Mesothelial cell of epicardium (in vitro differentiated cells): ENCODE measurements around the gene BATF. TPM values are rescaled to one million over a fixed set of nuclear protein-coding genes. Genes with fewer than 3 reads are reported as not detected.

Experiments used
- DNase-seq, 2 experiments: peaks; one replicate each; pipeline ENCODE4 v3.0.0; 2021; ENCODE audit warnings: low spot score in 2 of 2; ENCODE audit not compliant: unreplicated experiment in 2 of 2
- H3K27ac Mint-ChIP-seq: 2 replicates; pipeline ENCODE4 v1.8.0; 2021; ENCODE audit warnings: mixed read lengths
- H3K27me3 Mint-ChIP-seq: 2 replicates; pipeline ENCODE4 v1.8.0; 2021; ENCODE audit warnings: low read depth, mixed read lengths
- H3K36me3 Mint-ChIP-seq: 2 replicates; pipeline ENCODE4 v1.8.0; 2021; ENCODE audit warnings: mixed read lengths
- H3K4me1 Mint-ChIP-seq: 2 replicates; pipeline ENCODE4 v1.8.0; 2021; ENCODE audit warnings: mixed read lengths
- H3K4me3 Mint-ChIP-seq: 2 replicates; pipeline ENCODE4 v1.8.0; 2021; ENCODE audit warnings: mild to moderate bottlenecking, moderate library complexity, mixed read lengths
- H3K9me3 Mint-ChIP-seq: 2 replicates; pipeline ENCODE4 v1.8.0; 2021; ENCODE audit warnings: mixed read lengths
- total RNA-seq: library from RNA; stranded (reverse); gene quantifications from 3 replicates; pipeline ENCODE4 v1.2.1, GENCODE V29; 2021
- TF ChIP-seq, protein P1 (sequence below): fragments of 200-600 bp; sonication (generic); IDR thresholded peaks from one replicate; pipeline ENCODE4 v1.5.0; 2021; ENCODE audit warnings: antibody characterized with exemption; ENCODE audit not compliant: unreplicated experiment

The BATF gene
- total RNA-seq, 1 donor from 2014 or later = 1.4 TPM

DNA sequence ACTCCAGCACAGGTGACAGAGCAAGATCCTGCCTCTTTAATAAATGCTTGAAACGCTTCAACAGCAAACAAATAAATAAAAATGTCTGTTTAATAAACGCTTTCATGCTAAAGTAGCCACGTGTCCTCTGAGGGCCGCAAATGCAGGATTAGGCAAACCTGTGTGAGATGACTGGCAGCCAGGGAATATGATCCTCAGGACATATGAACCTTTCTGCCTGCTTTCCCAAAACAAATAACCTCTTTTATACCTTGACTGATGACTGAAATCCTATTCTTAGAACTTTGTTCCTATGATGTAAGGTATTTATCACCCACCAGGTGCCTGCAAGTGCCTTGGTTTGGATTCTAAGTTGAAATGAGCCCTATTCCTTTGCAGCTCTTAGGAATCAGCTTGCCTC, 41.7 kb downstream of the BATF start:
- no peaks in the 10 kb centered on the region for H3K36me3 Mint-ChIP-seq
- H3K27me3 Mint-ChIP-seq = peaks cover 7% of the 10 kb centered on the region
- H3K4me3 Mint-ChIP-seq = no peak overlapping the region
- TF ChIP-seq, protein P1, sequence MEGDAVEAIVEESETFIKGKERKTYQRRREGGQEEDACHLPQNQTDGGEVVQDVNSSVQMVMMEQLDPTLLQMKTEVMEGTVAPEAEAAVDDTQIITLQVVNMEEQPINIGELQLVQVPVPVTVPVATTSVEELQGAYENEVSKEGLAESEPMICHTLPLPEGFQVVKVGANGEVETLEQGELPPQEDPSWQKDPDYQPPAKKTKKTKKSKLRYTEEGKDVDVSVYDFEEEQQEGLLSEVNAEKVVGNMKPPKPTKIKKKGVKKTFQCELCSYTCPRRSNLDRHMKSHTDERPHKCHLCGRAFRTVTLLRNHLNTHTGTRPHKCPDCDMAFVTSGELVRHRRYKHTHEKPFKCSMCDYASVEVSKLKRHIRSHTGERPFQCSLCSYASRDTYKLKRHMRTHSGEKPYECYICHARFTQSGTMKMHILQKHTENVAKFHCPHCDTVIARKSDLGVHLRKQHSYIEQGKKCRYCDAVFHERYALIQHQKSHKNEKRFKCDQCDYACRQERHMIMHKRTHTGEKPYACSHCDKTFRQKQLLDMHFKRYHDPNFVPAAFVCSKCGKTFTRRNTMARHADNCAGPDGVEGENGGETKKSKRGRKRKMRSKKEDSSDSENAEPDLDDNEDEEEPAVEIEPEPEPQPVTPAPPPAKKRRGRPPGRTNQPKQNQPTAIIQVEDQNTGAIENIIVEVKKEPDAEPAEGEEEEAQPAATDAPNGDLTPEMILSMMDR = no peak
- no peaks in the 10 kb centered on the region for H3K9me3 Mint-ChIP-seq
- no peak for DNase-seq
- peaks cover 12% of the 10 kb centered on the region for H3K4me1 Mint-ChIP-seq
- H3K27ac Mint-ChIP-seq = no peak overlapping the region

DNA sequence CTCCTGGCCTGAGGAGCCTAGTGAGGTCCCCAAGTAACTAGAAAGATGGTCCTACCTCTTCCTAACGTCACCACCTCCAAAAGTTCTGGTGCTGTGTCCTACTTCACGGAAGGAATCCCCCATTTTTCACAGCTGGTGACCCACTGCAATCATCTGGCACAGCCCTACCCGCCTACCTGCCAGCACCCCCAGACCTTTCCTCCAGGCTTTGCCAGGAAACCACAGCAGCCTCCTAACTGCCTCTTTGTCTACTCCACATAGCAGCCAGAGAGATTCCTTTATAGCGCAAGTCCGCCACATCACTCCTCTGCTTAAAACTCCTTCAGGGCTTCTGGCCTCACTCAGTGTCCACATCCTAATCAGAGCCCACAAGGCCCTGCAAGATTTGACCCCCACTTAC, 42.8 kb downstream of the BATF start:
- TF ChIP-seq, protein P1 = no peak
- Mint-ChIP-seq H3K27ac (no peak overlapping the region), H3K9me3 (no peaks in the 10 kb centered on the region), H3K36me3 (no peaks in the 10 kb centered on the region), H3K4me3 (no peak overlapping the region), H3K27me3 (peaks cover 10% of the 10 kb centered on the region), H3K4me1 (peaks cover 9% of the 10 kb centered on the region)
- no peak for DNase-seq

DNA sequence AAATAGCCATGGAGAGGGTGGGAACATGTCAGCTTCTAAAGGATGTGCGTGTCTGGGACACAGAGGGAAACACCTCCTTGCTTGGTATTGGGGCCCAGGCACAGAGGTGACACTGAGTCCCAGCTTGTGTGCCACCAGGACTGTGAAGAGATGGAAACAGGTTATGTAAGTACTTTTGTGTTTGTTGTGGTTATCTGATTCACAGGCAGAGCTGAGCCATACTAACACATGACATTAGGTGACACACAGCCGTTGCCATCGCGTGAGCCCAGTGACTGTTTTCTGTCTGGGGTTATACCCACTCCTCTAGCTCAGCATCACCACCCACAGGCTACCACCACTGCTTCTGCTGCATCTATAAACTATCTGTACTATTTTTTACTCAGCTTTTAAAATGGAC, 44.1 kb downstream of the BATF start:
- no peak overlapping the region for H3K4me3 Mint-ChIP-seq
- no peaks in the 10 kb centered on the region for H3K4me1 Mint-ChIP-seq
- no peaks in the 10 kb centered on the region for H3K36me3 Mint-ChIP-seq
- DNase-seq = no peak
- H3K9me3 Mint-ChIP-seq = no peaks in the 10 kb centered on the region
- H3K27me3 Mint-ChIP-seq = peaks cover 10% of the 10 kb centered on the region
- no peak overlapping the region for H3K27ac Mint-ChIP-seq
- TF ChIP-seq, protein P1 = no peak

DNA sequence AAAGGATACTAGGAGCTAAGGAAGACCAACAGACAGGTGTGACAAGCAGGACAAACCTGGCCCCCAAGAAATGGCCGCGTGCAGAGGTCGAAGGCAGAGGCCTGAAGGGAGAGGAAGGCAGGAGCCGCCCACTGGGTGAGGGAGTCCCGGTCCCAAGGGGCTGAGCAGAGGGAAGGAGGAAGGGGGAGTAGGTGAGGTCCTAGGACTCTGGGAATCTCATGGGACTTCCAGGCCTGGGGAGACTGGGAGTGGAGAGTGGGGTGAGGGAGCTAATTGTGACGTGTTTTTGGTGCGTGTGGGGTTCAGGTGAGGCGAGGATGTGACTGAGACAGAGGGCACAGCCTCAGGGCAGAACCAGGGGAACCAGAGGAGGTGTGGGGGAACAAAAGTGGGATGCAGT, 44.5 kb downstream of the BATF start:
- Mint-ChIP-seq H3K4me1 (no peaks in the 10 kb centered on the region), H3K27me3 (peaks cover 11% of the 10 kb centered on the region), H3K36me3 (no peaks in the 10 kb centered on the region), H3K4me3 (no peak overlapping the region), H3K9me3 (no peaks in the 10 kb centered on the region), H3K27ac (no peak overlapping the region)
- no peak for DNase-seq
- TF ChIP-seq, protein P1 = no peak

DNA sequence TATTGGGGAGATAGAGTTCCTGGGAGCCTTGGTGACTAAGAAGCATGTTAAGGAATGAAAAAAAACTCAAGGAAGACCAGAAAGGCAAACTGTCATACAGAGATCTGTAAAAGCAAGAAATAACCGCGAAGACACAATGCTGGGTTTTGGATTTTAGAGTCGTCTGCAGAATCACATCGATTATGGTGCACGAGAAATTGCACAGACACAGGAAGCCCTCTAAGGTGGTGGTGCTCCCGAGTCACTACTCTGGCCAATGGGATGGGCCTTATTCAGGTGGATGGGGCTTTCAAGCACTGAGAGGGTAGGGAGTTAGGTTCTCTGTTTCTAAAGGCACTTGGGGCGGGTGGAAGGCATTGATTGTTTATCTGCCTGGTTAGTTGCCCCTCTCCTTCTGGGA, 45.9 kb downstream of the BATF start:
- Mint-ChIP-seq H3K27ac (no peak overlapping the region), H3K4me1 (no peaks in the 10 kb centered on the region), H3K27me3 (peaks cover 15% of the 10 kb centered on the region), H3K36me3 (no peaks in the 10 kb centered on the region), H3K9me3 (no peaks in the 10 kb centered on the region), H3K4me3 (no peak overlapping the region)
- TF ChIP-seq, protein P1 = no peak
- DNase-seq = no peak

DNA sequence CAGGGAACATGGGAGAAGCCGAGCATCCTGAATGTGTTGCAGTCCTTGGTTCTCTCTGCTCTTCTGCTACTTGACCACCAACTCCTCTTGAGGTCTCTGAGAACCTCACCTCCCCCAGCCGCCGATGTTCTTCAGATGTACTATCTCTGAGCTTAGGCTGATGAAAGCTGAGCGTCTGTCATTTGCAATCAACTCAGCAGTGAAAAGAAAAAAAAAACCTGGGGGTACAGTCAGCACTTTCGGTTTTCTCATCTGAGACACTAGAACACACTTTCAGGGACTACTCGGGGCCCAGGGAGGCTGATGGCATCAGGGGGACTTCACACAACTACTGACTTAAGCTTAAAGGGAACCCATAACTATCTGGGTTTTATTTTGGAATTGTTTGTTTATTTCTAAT, 46.5 kb downstream of the BATF start:
- Mint-ChIP-seq H3K9me3 (no peaks in the 10 kb centered on the region), H3K4me3 (no peak overlapping the region), H3K36me3 (no peaks in the 10 kb centered on the region), H3K4me1 (no peaks in the 10 kb centered on the region), H3K27ac (no peak overlapping the region), H3K27me3 (peaks cover 19% of the 10 kb centered on the region)
- no peak for DNase-seq
- TF ChIP-seq, protein P1 = no peak
